ENCODE data around the gene GAS1. TPM values are rescaled to one million over a fixed set of nuclear protein-coding genes. Genes with fewer than 3 reads are reported as not detected.

GAS1 gene
- polyA plus RNA-seq, 1 donor (not counting 4 experiments of a cell fraction or from before 2014, with no cell fraction given): 0.75 TPM

GRCh38 chr9:86977205-86977835, 30.0 kb upstream of the GAS1 start:
- no peaks in the 10 kb centered on the region for H4K20me1 ChIP-seq (ENCODE audit: control insufficient read depth, extremely low read depth, insufficient read depth, low read length)
- peaks cover 37% of the 10 kb centered on the region for H3K4me1 ChIP-seq (ENCODE audit: control insufficient read depth, extremely low read depth, insufficient read depth, low read length)
- H3K9ac ChIP-seq (ENCODE audit: control insufficient read depth, extremely low read depth, insufficient read depth, low read length): no peak overlapping the region
- H3K9me3 ChIP-seq (ENCODE audit: control insufficient read depth, low read depth, low read length): no peaks in the 10 kb centered on the region
- DNase-seq (ENCODE audit: low read depth, low spot score) (no peak), FAIRE-seq (peak; percentile 70)
- dilution Hi-C loops (cut with MboI; ENCODE audit: extremely low pct_ligation_motif_present, low sequenced_read_pairs): no loop called here
- H3K4me2 ChIP-seq (ENCODE audit: control insufficient read depth, extremely low read depth, insufficient read depth, low read depth, low read length): no peak overlapping the region
- no peaks in the 10 kb centered on the region for H3K27me3 ChIP-seq (ENCODE audit: control insufficient read depth, extremely low read depth, insufficient read depth, low read length)
- no peak for TF ChIP-seq EZH2 (IDR thresholded peaks at IDR 0.05; ENCODE audit: low read length)
- H3K36me3 ChIP-seq (ENCODE audit: control insufficient read depth in 2 of 2, extremely low read depth in 1 of 2, insufficient read depth in 2 of 2, low read length in 2 of 2): no peaks in the 10 kb centered on the region
- no peaks in the 10 kb centered on the region for H3K9me1 ChIP-seq (ENCODE audit: control insufficient read depth, extremely low read depth, insufficient read depth, low read length)
- H3K27ac ChIP-seq (ENCODE audit: control insufficient read depth, insufficient read depth, low read length): no peak overlapping the region
- H2AFZ ChIP-seq (ENCODE audit: control insufficient read depth, low read length): no peak overlapping the region
- H3K4me3 ChIP-seq (ENCODE audit: control insufficient read depth in 2 of 3, extremely low read depth in 1 of 3, insufficient read depth in 2 of 3, low read depth in 1 of 3, low read length in 3 of 3): no peak overlapping the region
- H3K79me2 ChIP-seq (ENCODE audit: control insufficient read depth, insufficient read depth, low read length): no peaks in the 10 kb centered on the region

GRCh38 chr9:86975606-86976005, 28.3 kb upstream of the GAS1 start:
- Histone ChIP-seq H4K20me1 (ENCODE audit: control insufficient read depth, extremely low read depth, insufficient read depth, low read length) (no peaks in the 10 kb centered on the region), H3K9me1 (ENCODE audit: control insufficient read depth, extremely low read depth, insufficient read depth, low read length) (no peaks in the 10 kb centered on the region), H3K4me3 (ENCODE audit: control insufficient read depth in 2 of 3, extremely low read depth in 1 of 3, insufficient read depth in 2 of 3, low read depth in 1 of 3, low read length in 3 of 3) (no peak overlapping the region), H3K79me2 (ENCODE audit: control insufficient read depth, insufficient read depth, low read length) (no peaks in the 10 kb centered on the region), H3K4me1 (ENCODE audit: control insufficient read depth, extremely low read depth, insufficient read depth, low read length) (peaks cover 31% of the 10 kb centered on the region), H2AFZ (ENCODE audit: control insufficient read depth, low read length) (no peak overlapping the region), H3K9me3 (ENCODE audit: control insufficient read depth, low read depth, low read length) (no peaks in the 10 kb centered on the region), H3K36me3 (ENCODE audit: control insufficient read depth in 2 of 2, extremely low read depth in 1 of 2, insufficient read depth in 2 of 2, low read length in 2 of 2) (no peaks in the 10 kb centered on the region), H3K4me2 (ENCODE audit: control insufficient read depth, extremely low read depth, insufficient read depth, low read depth, low read length) (no peak overlapping the region), H3K9ac (ENCODE audit: control insufficient read depth, extremely low read depth, insufficient read depth, low read length) (no peak overlapping the region), H3K27ac (ENCODE audit: control insufficient read depth, insufficient read depth, low read length) (no peak overlapping the region), H3K27me3 (ENCODE audit: control insufficient read depth, extremely low read depth, insufficient read depth, low read length) (no peaks in the 10 kb centered on the region)
- dilution Hi-C loops (cut with MboI; ENCODE audit: extremely low pct_ligation_motif_present, low sequenced_read_pairs): no loop called here
- FAIRE-seq (no peak), DNase-seq (ENCODE audit: low read depth, low spot score) (no peak)
- no peak for TF ChIP-seq CTCF (optimal IDR thresholded peaks at IDR 0.05 in 1 of 3, IDR thresholded peaks at IDR 0.05 in 1 of 3, conservative IDR thresholded peaks at IDR 0.05 in 1 of 3; ENCODE audit: extremely low read depth in 1 of 3, insufficient read depth in 2 of 3, low read length in 3 of 3)
- no peak for TF ChIP-seq EZH2 (IDR thresholded peaks at IDR 0.05; ENCODE audit: low read length)

- no peak overlapping the region for H3K27ac ChIP-seq (ENCODE audit: control insufficient read depth, insufficient read depth, low read length)
- peaks cover 25% of the 10 kb centered on the region for H3K4me1 ChIP-seq (ENCODE audit: control insufficient read depth, extremely low read depth, insufficient read depth, low read length)
- dilution Hi-C loops (cut with MboI; ENCODE audit: extremely low pct_ligation_motif_present, low sequenced_read_pairs): no loop called here
- TF ChIP-seq CTCF (optimal IDR thresholded peaks at IDR 0.05 in 1 of 3, IDR thresholded peaks at IDR 0.05 in 1 of 3, conservative IDR thresholded peaks at IDR 0.05 in 1 of 3; ENCODE audit: extremely low read depth in 1 of 3, insufficient read depth in 2 of 3, low read length in 3 of 3) (no peak), EZH2 (IDR thresholded peaks at IDR 0.05; ENCODE audit: low read length) (no peak)
- no peaks in the 10 kb centered on the region for H3K9me3 ChIP-seq (ENCODE audit: control insufficient read depth, low read depth, low read length)
- no peak overlapping the region for H3K9ac ChIP-seq (ENCODE audit: control insufficient read depth, extremely low read depth, insufficient read depth, low read length)
- no peaks in the 10 kb centered on the region for H4K20me1 ChIP-seq (ENCODE audit: control insufficient read depth, extremely low read depth, insufficient read depth, low read length)
- DNase-seq (ENCODE audit: low read depth, low spot score) (no peak), FAIRE-seq (no peak)
- H3K27me3 ChIP-seq (ENCODE audit: control insufficient read depth, extremely low read depth, insufficient read depth, low read length): no peaks in the 10 kb centered on the region
- H3K36me3 ChIP-seq (ENCODE audit: control insufficient read depth in 2 of 2, extremely low read depth in 1 of 2, insufficient read depth in 2 of 2, low read length in 2 of 2): no peaks in the 10 kb centered on the region
- H3K4me2 ChIP-seq (ENCODE audit: control insufficient read depth, extremely low read depth, insufficient read depth, low read depth, low read length): no peak overlapping the region
- H3K9me1 ChIP-seq (ENCODE audit: control insufficient read depth, extremely low read depth, insufficient read depth, low read length): no peaks in the 10 kb centered on the region
- no peak overlapping the region for H3K4me3 ChIP-seq (ENCODE audit: control insufficient read depth in 2 of 3, extremely low read depth in 1 of 3, insufficient read depth in 2 of 3, low read depth in 1 of 3, low read length in 3 of 3)
- H2AFZ ChIP-seq (ENCODE audit: control insufficient read depth, low read length): no peak overlapping the region
- H3K79me2 ChIP-seq (ENCODE audit: control insufficient read depth, insufficient read depth, low read length): no peaks in the 10 kb centered on the region
These were observed 27.7 kb upstream of the GAS1 start for GRCh38 chr9:86975036-86975435.
